ENCODE data around the gene LHFPL5. TPM values are rescaled to one million over a fixed set of nuclear protein-coding genes. Genes with fewer than 3 reads are reported as not detected.

LHFPL5 gene
- total and polyA plus RNA-seq, 2 of the 13 experiments (the other 11 are each of a cell fraction or from before 2014, with no cell fraction given), result 0.03 TPM; not detected in 1

DNA sequence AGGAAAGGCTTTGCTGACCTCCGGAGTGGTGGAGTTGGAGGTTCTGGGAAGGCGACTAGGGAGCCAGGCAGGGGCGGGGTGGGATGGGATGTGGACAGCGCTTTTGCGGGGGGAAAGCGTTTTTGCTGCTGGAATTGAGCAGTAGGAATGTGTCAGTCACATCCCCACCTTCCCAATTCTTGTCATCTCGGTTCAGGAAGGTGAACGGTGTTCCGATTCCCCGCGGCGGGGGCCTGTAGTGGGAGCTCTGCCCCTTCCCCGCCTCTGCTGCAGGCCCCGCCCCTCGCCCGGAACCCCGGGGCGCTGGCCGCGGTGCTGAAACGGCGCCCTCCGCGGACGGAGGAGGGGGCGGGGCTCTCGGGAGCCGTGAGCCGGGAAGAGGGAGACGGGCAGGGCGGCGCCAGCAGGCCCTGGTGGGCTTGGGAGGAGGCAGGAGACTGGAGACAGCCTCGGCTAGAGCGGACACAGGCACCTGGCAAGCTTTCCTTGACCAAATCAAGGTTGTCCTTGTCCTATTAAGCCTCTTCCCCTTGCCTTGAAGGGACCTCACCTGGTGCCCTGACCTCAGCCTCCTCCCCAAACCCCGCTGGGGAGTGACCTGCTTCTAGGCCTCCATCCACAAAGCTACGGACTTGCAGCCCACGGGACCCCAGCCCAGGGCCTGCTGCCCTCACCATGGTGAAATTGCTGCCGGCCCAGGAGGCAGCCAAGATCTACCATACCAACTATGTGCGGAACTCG lies at the start of gene LHFPL5 (continued):
- TF ChIP-seq ZNF496 (CRISPR knock-in tag; IDR thresholded peaks at IDR 0.05; ENCODE audit: insufficient replicate concordance) (no peak), MYNN (CRISPR knock-in tag; IDR thresholded peaks at IDR 0.05; ENCODE audit: low read depth) (peak; percentile 98), ZNF33B (CRISPR knock-in tag; IDR thresholded peaks at IDR 0.05) (peak; percentile 100), ZFP90 (CRISPR knock-in tag; IDR thresholded peaks at IDR 0.05; ENCODE audit: borderline replicate concordance) (peak; percentile 99), ZNF382 (CRISPR knock-in tag; IDR thresholded peaks at IDR 0.05; ENCODE audit: borderline replicate concordance) (no peak), ZNF207 (IDR thresholded peaks at IDR 0.05; ENCODE audit: borderline replicate concordance) (no peak), ZFP36L2 (CRISPR knock-in tag; IDR thresholded peaks at IDR 0.05) (peak; percentile 99), TCF7 (IDR thresholded peaks at IDR 0.05; ENCODE audit: low read depth) (no peak), CHCHD3 (CRISPR knock-in tag; IDR thresholded peaks at IDR 0.05) (peak; percentile 95), ZNF383 (CRISPR knock-in tag; IDR thresholded peaks at IDR 0.05; ENCODE audit: borderline replicate concordance) (no peak), FOSL2 (CRISPR knock-in tag; IDR thresholded peaks at IDR 0.05) (peak; percentile 84), ZMYM2 (CRISPR knock-in tag; IDR thresholded peaks at IDR 0.05) (no peak), ELF1 (CRISPR knock-in tag; IDR thresholded peaks at IDR 0.05) (peak; percentile 74), BHLHE40 (IDR thresholded peaks at IDR 0.05; ENCODE audit: low read length) (no peak), ZNF720 (CRISPR knock-in tag; IDR thresholded peaks at IDR 0.05) (no peak), GFI1 (CRISPR knock-in tag; IDR thresholded peaks at IDR 0.05; ENCODE audit: borderline replicate concordance) (peak; percentile 85; the same call in 1 of the 2 replicates), CEBPG (CRISPR knock-in tag; IDR thresholded peaks at IDR 0.05) (peak; percentile 60), MBNL3 (CRISPR knock-in tag; conservative IDR thresholded peaks at IDR 0.05) (no peak), ZFP36 (IDR thresholded peaks at IDR 0.05; ENCODE audit: borderline replicate concordance, low read depth, low read length, partially characterized antibody) (no peak), GTF2F1 (IDR thresholded peaks at IDR 0.05; ENCODE audit: low read length) (no peak), TAF1 (CRISPR knock-in tag; IDR thresholded peaks at IDR 0.05) (peak; percentile 46; the same call in 1 of the 2 replicates), TARDBP (CRISPR knock-in tag; IDR thresholded peaks at IDR 0.05) (peak; percentile 86), ZNF317 (CRISPR knock-in tag; IDR thresholded peaks at IDR 0.05) (peak; percentile 92)
- TF ChIP-seq, protein P1, sequence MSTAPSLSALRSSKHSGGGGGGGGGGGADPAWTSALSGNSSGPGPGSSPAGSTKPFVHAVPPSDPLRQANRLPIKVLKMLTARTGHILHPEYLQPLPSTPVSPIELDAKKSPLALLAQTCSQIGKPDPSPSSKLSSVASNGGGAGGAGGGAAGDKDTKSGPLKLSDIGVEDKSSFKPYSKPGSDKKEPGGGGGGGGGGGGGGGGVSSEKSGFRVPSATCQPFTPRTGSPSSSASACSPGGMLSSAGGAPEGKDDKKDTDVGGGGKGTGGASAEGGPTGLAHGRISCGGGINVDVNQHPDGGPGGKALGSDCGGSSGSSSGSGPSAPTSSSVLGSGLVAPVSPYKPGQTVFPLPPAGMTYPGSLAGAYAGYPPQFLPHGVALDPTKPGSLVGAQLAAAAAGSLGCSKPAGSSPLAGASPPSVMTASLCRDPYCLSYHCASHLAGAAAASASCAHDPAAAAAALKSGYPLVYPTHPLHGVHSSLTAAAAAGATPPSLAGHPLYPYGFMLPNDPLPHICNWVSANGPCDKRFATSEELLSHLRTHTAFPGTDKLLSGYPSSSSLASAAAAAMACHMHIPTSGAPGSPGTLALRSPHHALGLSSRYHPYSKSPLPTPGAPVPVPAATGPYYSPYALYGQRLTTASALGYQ (CRISPR knock-in tag; IDR thresholded peaks at IDR 0.05), result peak; percentile 89
- TF ChIP-seq, protein P2, sequence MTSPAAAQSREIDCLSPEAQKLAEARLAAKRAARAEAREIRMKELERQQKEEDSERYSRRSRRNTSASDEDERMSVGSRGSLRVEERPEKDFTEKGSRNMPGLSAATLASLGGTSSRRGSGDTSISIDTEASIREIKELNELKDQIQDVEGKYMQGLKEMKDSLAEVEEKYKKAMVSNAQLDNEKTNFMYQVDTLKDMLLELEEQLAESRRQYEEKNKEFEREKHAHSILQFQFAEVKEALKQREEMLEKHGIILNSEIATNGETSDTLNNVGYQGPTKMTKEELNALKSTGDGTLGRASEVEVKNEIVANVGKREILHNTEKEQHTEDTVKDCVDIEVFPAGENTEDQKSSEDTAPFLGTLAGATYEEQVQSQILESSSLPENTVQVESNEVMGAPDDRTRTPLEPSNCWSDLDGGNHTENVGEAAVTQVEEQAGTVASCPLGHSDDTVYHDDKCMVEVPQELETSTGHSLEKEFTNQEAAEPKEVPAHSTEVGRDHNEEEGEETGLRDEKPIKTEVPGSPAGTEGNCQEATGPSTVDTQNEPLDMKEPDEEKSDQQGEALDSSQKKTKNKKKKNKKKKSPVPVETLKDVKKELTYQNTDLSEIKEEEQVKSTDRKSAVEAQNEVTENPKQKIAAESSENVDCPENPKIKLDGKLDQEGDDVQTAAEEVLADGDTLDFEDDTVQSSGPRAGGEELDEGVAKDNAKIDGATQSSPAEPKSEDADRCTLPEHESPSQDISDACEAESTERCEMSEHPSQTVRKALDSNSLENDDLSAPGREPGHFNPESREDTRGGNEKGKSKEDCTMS (CRISPR knock-in tag; conservative IDR thresholded peaks at IDR 0.05), result peak; percentile 98
- TF ChIP-seq, protein P3, sequence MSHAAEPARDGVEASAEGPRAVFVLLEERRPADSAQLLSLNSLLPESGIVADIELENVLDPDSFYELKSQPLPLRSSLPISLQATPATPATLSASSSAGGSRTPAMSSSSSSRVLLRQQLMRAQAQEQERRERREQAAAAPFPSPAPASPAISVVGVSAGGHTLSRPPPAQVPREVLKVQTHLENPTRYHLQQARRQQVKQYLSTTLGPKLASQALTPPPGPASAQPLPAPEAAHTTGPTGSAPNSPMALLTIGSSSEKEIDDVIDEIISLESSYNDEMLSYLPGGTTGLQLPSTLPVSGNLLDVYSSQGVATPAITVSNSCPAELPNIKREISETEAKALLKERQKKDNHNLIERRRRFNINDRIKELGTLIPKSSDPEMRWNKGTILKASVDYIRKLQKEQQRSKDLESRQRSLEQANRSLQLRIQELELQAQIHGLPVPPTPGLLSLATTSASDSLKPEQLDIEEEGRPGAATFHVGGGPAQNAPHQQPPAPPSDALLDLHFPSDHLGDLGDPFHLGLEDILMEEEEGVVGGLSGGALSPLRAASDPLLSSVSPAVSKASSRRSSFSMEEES (CRISPR knock-in tag; IDR thresholded peaks at IDR 0.05), result peak; percentile 95
